ENCODE data around the gene NLGN1. TPM values are rescaled to one million over a fixed set of nuclear protein-coding genes. Genes with fewer than 3 reads are reported as not detected.

Gene NLGN1
- total RNA-seq, 4 donors from 2014 or later = 21.6 to 50.7 (median 30.4) TPM

DNA sequence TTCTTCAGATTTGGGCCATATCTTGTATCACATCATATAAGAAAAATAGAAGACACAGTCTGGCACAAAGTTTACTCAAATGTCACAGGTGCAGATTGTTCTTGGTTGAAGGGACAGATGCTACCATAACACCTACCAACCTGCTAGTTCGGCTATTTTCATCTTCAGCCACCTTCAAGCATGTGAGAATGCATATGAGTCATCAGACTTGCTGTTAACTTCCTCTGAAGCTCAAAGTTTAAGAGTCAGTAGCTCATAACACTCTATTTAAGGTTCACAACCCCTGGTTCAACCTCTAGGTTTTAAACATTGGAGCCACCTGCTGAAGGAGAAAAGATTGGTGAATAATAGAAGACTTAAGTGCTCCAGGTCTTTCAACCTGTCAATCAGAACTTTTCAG is 522.8 kb downstream of the NLGN1 start:
- WGBS, 2 donors = 89 to 96% methylated on average over 1 of the region's 1 CpG
- TF ChIP-seq, protein P1, sequence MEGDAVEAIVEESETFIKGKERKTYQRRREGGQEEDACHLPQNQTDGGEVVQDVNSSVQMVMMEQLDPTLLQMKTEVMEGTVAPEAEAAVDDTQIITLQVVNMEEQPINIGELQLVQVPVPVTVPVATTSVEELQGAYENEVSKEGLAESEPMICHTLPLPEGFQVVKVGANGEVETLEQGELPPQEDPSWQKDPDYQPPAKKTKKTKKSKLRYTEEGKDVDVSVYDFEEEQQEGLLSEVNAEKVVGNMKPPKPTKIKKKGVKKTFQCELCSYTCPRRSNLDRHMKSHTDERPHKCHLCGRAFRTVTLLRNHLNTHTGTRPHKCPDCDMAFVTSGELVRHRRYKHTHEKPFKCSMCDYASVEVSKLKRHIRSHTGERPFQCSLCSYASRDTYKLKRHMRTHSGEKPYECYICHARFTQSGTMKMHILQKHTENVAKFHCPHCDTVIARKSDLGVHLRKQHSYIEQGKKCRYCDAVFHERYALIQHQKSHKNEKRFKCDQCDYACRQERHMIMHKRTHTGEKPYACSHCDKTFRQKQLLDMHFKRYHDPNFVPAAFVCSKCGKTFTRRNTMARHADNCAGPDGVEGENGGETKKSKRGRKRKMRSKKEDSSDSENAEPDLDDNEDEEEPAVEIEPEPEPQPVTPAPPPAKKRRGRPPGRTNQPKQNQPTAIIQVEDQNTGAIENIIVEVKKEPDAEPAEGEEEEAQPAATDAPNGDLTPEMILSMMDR (IDR thresholded peaks at IDR 0.05) = no peak
- TF ChIP-seq POLR2A (IDR thresholded peaks at IDR 0.05) = no peak
- Histone ChIP-seq H3K4me3 (no peak overlapping the region), H3K9me3 (no peaks in the 10 kb centered on the region), H3K4me1 (peaks cover 0 to 6% (median 0%) of the 10 kb centered on the region in 4 donors), H3K36me3 (no peaks in the 10 kb centered on the region), H3K27me3 (no peaks in the 10 kb centered on the region), H3K27ac (no peak overlapping the region)
- no peak for DNase-seq (ENCODE audit: low spot score in 2 of 2)

DNA sequence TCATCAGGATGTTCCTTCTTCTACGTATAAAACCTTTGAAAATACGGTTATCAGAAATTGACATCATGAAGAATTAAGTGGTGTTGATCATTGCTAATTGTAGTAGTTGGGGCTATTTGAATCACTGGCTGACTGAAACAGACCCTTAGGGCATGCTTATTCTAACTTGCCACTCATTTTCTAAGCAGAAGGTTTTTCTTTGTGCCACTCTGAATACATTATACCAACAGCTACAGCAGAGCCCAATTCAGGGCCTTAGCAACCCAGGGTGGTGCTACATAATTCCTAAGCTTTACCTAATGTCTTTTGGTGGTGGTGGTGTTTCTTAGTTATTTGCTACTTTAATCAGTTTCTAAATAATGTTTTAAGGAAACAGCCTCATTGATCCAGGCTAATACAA is 524.2 kb downstream of the NLGN1 start:
- no peak for TF ChIP-seq EP300 (IDR thresholded peaks at IDR 0.05)
- TF ChIP-seq, protein P1 (IDR thresholded peaks at IDR 0.05) = no peak
- TF ChIP-seq POLR2A (IDR thresholded peaks at IDR 0.05) = no peak
- no peak overlapping the region for H3K27ac ChIP-seq
- H3K27me3 ChIP-seq = no peaks in the 10 kb centered on the region
- H3K4me3 ChIP-seq = no peak overlapping the region
- no peaks in the 10 kb centered on the region for H3K9me3 ChIP-seq
- no peaks in the 10 kb centered on the region for H3K36me3 ChIP-seq
- H3K4me1 ChIP-seq = peaks cover 0 to 4% (median 0%) of the 10 kb centered on the region in 4 donors
- WGBS, 2 donors = 71 to 77% methylated on average over 2 of the region's 2 CpGs
- DNase-seq (ENCODE audit: low spot score in 2 of 2) = no peak

DNA sequence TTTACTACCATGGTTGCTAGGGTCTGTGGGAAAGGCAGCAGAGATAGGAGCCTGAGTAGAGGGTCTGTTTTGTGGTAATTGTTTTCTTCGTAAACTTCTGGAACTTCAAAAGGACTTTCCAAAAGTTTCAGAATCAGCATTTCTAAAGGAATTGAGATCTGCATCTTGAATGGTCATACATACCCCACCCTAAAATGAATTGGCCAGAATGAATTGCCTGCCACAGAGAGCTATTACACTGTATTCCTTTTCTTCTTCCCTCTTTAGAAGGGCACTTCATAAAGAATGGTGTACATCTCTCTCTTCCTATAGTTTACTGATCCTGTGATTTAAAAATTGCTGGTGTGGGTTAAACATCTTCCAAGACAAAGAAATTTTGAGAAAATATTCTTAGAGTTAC is 525.7 kb downstream of the NLGN1 start:
- no peak for TF ChIP-seq EP300 (IDR thresholded peaks at IDR 0.05)
- TF ChIP-seq POLR2A (IDR thresholded peaks at IDR 0.05) = no peak
- TF ChIP-seq, protein P1 (IDR thresholded peaks at IDR 0.05) = no peak
- H3K4me3 ChIP-seq = no peak overlapping the region
- 93 to 94% methylated on average over 1 of the region's 1 CpG for WGBS, 2 donors

DNA sequence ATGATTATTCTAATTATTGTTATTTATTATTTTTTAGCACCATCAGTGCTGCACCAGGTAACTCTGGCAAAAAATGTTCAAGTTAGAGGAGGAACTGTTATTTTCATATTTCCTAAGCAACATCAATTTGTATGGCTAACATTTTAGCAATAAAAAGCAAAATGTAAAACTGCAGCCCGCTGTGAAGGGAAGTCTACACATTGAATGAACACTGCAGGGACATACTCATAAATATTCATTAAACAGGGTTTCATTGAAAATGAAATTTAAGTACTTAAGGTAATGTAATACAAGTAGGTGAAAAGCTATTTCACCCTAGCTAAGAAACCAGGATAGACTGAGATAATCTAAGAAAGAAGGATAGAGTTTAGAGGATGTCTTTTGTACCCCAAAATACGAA is 532.7 kb downstream of the NLGN1 start:
- WGBS, 2 donors = 89 to 90% methylated on average over 2 of the region's 2 CpGs
- TF ChIP-seq POLR2A (IDR thresholded peaks at IDR 0.05) (no peak), EP300 (IDR thresholded peaks at IDR 0.05) (no peak)
- TF ChIP-seq, protein P1 (IDR thresholded peaks at IDR 0.05) = no peak

More for the DNA sequence above, 525.7 kb downstream of the NLGN1 start:
- DNase-seq (ENCODE audit: low spot score in 2 of 2) = no peak
- Histone ChIP-seq H3K9me3 (no peaks in the 10 kb centered on the region), H3K27me3 (no peaks in the 10 kb centered on the region), H3K36me3 (no peaks in the 10 kb centered on the region), H3K27ac (no peak overlapping the region), H3K4me1 (no peaks in the 10 kb centered on the region)

DNA sequence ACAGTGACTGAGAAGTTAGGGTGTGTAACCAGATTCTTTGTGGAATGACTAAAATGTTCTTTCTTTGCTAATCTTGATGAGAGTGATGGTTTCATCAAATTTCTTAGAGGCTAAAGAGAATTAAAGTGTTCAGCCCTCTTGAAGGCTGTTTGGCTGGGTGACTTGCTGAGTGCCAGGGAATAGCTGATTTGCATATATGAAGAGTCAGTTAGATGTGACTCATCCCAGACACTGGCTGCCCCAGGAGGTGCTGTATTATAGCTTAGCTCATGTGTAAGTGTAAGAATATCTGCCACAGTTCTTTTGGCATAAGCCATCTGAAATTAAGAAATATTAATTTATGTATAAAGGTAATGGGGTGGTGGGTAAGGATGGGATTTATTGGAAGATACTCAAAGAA is 535.1 kb downstream of the NLGN1 start:
- Histone ChIP-seq H3K27ac (no peak overlapping the region), H3K4me3 (no peak overlapping the region), H3K4me1 (no peaks in the 10 kb centered on the region), H3K9me3 (no peaks in the 10 kb centered on the region), H3K27me3 (no peaks in the 10 kb centered on the region), H3K36me3 (no peaks in the 10 kb centered on the region)
- DNase-seq (ENCODE audit: low spot score in 2 of 2) = no peak
- TF ChIP-seq POLR2A (IDR thresholded peaks at IDR 0.05) = no peak
- TF ChIP-seq, protein P1 (IDR thresholded peaks at IDR 0.05) = no peak
- TF ChIP-seq EP300 (IDR thresholded peaks at IDR 0.05) = no peak

More for the DNA sequence above, 532.7 kb downstream of the NLGN1 start:
- H3K4me3 ChIP-seq = no peak overlapping the region
- H3K9me3 ChIP-seq = no peaks in the 10 kb centered on the region
- H3K27me3 ChIP-seq = no peaks in the 10 kb centered on the region
- H3K4me1 ChIP-seq = no peaks in the 10 kb centered on the region
- no peak overlapping the region for H3K27ac ChIP-seq
- no peak for DNase-seq (ENCODE audit: low spot score in 2 of 2)
- no peaks in the 10 kb centered on the region for H3K36me3 ChIP-seq
